GM23338 (cell line): ENCODE measurements around the gene VPS25. TPM values are rescaled to one million over a fixed set of nuclear protein-coding genes. Genes with fewer than 3 reads are reported as not detected.

Source experiments
- ATAC-seq: fragments of 200-7000 bp; cut with Tn5 transposase; 3 replicates; pipeline ENCODE4 v1.9.1; 2020
- DNase-seq: peaks from one replicate; pipeline ENCODE4 v3.0.0-alpha.2; 2015; ENCODE audit warnings: low spot score
- H2AFZ ChIP-seq: fragments of 200-600 bp; sonication (generic); 2 replicates; pipeline ENCODE4 v1.8.0; 2016; ENCODE audit warnings: antibody characterized with exemption, mild to moderate bottlenecking, moderate library complexity
- H3F3A ChIP-seq: fragments of 200-600 bp; sonication (generic); replicated peaks from 2 replicates; pipeline ENCODE4 v1.8.0; 2017; ENCODE audit warnings: antibody characterized with exemption, mixed run types, low read depth
- H3K27ac ChIP-seq: fragments of 200-600 bp; sonication (generic); 2 replicates; pipeline ENCODE4 v1.6.1; 2016; ENCODE audit warnings: low read depth
- H3K27me3 ChIP-seq: fragments of 200-600 bp; sonication (generic); 2 replicates; pipeline ENCODE4 v1.8.0; 2016; ENCODE audit warnings: mild to moderate bottlenecking, mixed run types, moderate library complexity; ENCODE audit not compliant: insufficient read depth
- H3K36me3 ChIP-seq: fragments of 200-600 bp; sonication (generic); 2 replicates; pipeline ENCODE4 v1.8.0; 2016; ENCODE audit warnings: mild to moderate bottlenecking; ENCODE audit not compliant: insufficient read depth
- H3K4me1 ChIP-seq: fragments of 200-600 bp; sonication (generic); 2 replicates; pipeline ENCODE4 v1.8.0; 2016; ENCODE audit warnings: mild to moderate bottlenecking, moderate library complexity; ENCODE audit not compliant: insufficient read depth
- H3K4me2 ChIP-seq: fragments of 200-600 bp; sonication (generic); 2 replicates; pipeline ENCODE4 v1.7.1; 2017; ENCODE audit warnings: mixed run types
- H3K4me3 ChIP-seq: fragments of 200-600 bp; sonication (generic); 2 replicates; pipeline ENCODE4 v1.6.1; 2016; ENCODE audit warnings: mixed run types
- H3K79me2 ChIP-seq: fragments of 200-600 bp; sonication (generic); replicated peaks from 2 replicates; pipeline ENCODE4 v1.8.0; 2017; ENCODE audit warnings: mild to moderate bottlenecking; ENCODE audit not compliant: insufficient read depth
- H3K9me2 ChIP-seq: fragments of 200-600 bp; sonication (generic); 2 replicates; pipeline ENCODE4 v1.8.0; 2017; ENCODE audit not compliant: insufficient read depth
- H4K20me1 ChIP-seq: fragments of 200-600 bp; sonication (generic); replicated peaks from 2 replicates; pipeline ENCODE4 v1.8.0; 2017; ENCODE audit warnings: mild to moderate bottlenecking; ENCODE audit not compliant: insufficient read depth
- H3K27ac Mint-ChIP-seq: 2 replicates; pipeline ENCODE4 v1.8.0; 2020; ENCODE audit warnings: inconsistent platforms, mild to moderate bottlenecking, moderate library complexity, mixed read lengths
- H3K27me3 Mint-ChIP-seq: 3 replicates; pipeline ENCODE4 v1.8.0; 2022; ENCODE audit warnings: low read depth, mild to moderate bottlenecking, moderate library complexity, mixed read lengths, inconsistent platforms; ENCODE audit not compliant: insufficient read depth, poor library complexity
- H3K36me3 Mint-ChIP-seq: 3 replicates; pipeline ENCODE4 v1.8.0; 2021; ENCODE audit warnings: low read depth, mild to moderate bottlenecking, inconsistent platforms, moderate library complexity, mixed read lengths
- H3K4me1 Mint-ChIP-seq: 3 replicates; pipeline ENCODE4 v1.8.0; 2020; ENCODE audit warnings: mild to moderate bottlenecking, inconsistent platforms, mixed read lengths
- H3K4me3 Mint-ChIP-seq: 3 replicates; pipeline ENCODE4 v1.8.0; 2021; ENCODE audit warnings: moderate library complexity, mild to moderate bottlenecking, inconsistent platforms, mixed read lengths
- H3K9me3 Mint-ChIP-seq: 3 replicates; pipeline ENCODE4 v1.8.0; 2020; ENCODE audit warnings: moderate library complexity, mild to moderate bottlenecking, inconsistent platforms, mixed read lengths
- ETS1 ChIP-seq: IDR thresholded peaks from 2 replicates; pipeline ENCODE4 v1.6.1; 2016; ENCODE audit warnings: antibody characterized with exemption
- EZH2 ChIP-seq: fragments of 200-600 bp; sonication (generic); IDR thresholded peaks from one replicate; pipeline ENCODE4 v1.8.0; 2017; ENCODE audit warnings: antibody characterized with exemption, mild to moderate bottlenecking, low read depth; ENCODE audit not compliant: unreplicated experiment
- EZH2phosphoT487 ChIP-seq: fragments of 200-600 bp; sonication (generic); IDR thresholded peaks from one replicate; pipeline ENCODE4 v1.8.1; 2018; ENCODE audit warnings: antibody characterized with exemption; ENCODE audit not compliant: unreplicated experiment
- JUNB ChIP-seq: IDR thresholded peaks from one replicate; pipeline ENCODE4 v1.6.1; 2016; ENCODE audit warnings: antibody characterized with exemption; ENCODE audit not compliant: unreplicated experiment
- POLR2AphosphoS5 ChIP-seq: IDR thresholded peaks from 2 replicates; pipeline ENCODE4 v1.6.1; 2016; ENCODE audit warnings: antibody characterized with exemption, low read depth
- REST ChIP-seq: IDR thresholded peaks from one replicate; pipeline ENCODE4 v1.6.1; 2018; ENCODE audit warnings: antibody characterized with exemption; ENCODE audit not compliant: unreplicated experiment
- STAT1 ChIP-seq: IDR thresholded peaks from one replicate; pipeline ENCODE4 v1.6.1; 2016; ENCODE audit warnings: antibody characterized with exemption; ENCODE audit not compliant: unreplicated experiment
- ZNF462 ChIP-seq: fragments of 250-450 bp; sonication (Bioruptor Pico); IDR thresholded peaks from 2 replicates; pipeline ENCODE4 v1.5.0; 2020; ENCODE audit warnings: mild to moderate bottlenecking, moderate library complexity
- polyA plus RNA-seq: library from polyadenylated mRNA; unstranded; fragments of >200 nt; fragmentation: Nextera tagmentation; extraction: Ambion mirVana; gene quantifications from 2 replicates; pipeline ENCODE4 v1.2.1, GENCODE V29; 2016
- total RNA-seq: library from RNA; depleted of rRNA; stranded (reverse); fragments of >200 nt; shearing (Covaris generic); gene quantifications from 2 replicates; pipeline ENCODE4 v1.2.3, GENCODE V29; 2014

VPS25 gene
- total and polyA plus RNA-seq, 2 experiments from 2014 or later = 105 to 110 TPM

- TF ChIP-seq REST = no peak
- TF ChIP-seq ETS1 = no peak
- no peak for TF ChIP-seq JUNB
- TF ChIP-seq STAT1 = no peak
These were observed 7.1 kb upstream of the VPS25 start (continued) for GRCh38 chr17:42766124-42766523.

- ATAC-seq (no peak), DNase-seq (no peak)
- no peaks in the 10 kb centered on the region for H3K9me2 ChIP-seq
- H3K4me2 ChIP-seq = no peak overlapping the region
- no peak overlapping the region for H2AFZ ChIP-seq
- Mint-ChIP-seq H3K4me3 (no peak overlapping the region; the same call in 2 of the 3 replicates), H3K27ac (no peak overlapping the region), H3K4me1 (peaks cover 10% of the 10 kb centered on the region), H3K27me3 (peaks cover 21% of the 10 kb centered on the region), H3K9me3 (no peaks in the 10 kb centered on the region), H3K36me3 (no peaks in the 10 kb centered on the region)
- no peaks in the 10 kb centered on the region for H3K36me3 ChIP-seq
- H3K79me2 ChIP-seq = no peaks in the 10 kb centered on the region
- peaks cover 4% of the 10 kb centered on the region; the same call in 1 of the 2 replicates for H3K27me3 ChIP-seq
- no peaks in the 10 kb centered on the region for H4K20me1 ChIP-seq
- H3F3A ChIP-seq = no peaks in the 10 kb centered on the region
- TF ChIP-seq ETS1 = no peak
- TF ChIP-seq ZNF462 (CRISPR knock-in tag) = no peak
- no peak for TF ChIP-seq EZH2
- TF ChIP-seq JUNB = no peak
- no peak for TF ChIP-seq STAT1
- no peak for TF ChIP-seq REST
- no peak for TF ChIP-seq EZH2phosphoT487
- TF ChIP-seq POLR2AphosphoS5 = no peak
- H3K27ac ChIP-seq = no peak overlapping the region
- H3K4me1 ChIP-seq = peaks cover 8% of the 10 kb centered on the region; the same call in 1 of the 2 replicates
- no peak overlapping the region for H3K4me3 ChIP-seq
These were observed 5.7 kb upstream of the VPS25 start for GRCh38 chr17:42767512-42767911.
